ENCODE data around the gene HPCAL1. TPM values are rescaled to one million over a fixed set of nuclear protein-coding genes. Genes with fewer than 3 reads are reported as not detected.
"Not testable (repeated sequence)": the region's sequence is repeated elsewhere in the genome, so short reads cannot be mapped to it uniquely, and the experiment has no call there.

The HPCAL1 gene
- total and polyA plus RNA-seq, 2 experiments from 2014 or later, result 8.3 to 25.4 TPM

DNA sequence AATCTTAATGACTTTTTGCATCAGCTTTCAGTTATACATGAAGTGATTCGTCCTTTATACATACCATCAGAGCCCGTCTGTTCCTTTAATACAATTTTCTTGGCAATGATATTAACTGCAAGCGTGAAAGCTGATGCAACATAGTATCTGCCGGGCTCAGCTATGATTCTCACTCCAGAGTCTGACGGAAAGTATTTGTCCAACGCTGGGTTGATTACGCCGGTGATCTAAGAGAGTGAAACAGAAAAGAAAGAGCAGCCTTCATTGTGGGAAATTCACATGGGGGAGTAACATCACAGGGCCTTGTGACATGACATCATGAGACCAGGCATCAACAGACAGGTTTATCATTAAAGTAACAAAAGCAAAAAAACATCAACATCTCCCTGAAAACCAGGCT lies 139.2 kb downstream of the HPCAL1 start:
- Mint-ChIP-seq H3K4me1 (no peaks in the 10 kb centered on the region), H3K4me3 (no peak overlapping the region), H3K27ac (no peak overlapping the region), H3K27me3 (ENCODE audit: insufficient read depth, low read depth, poor library complexity) (peaks cover 5% of the 10 kb centered on the region), H3K36me3 (ENCODE audit: low read depth) (peaks cover 65% of the 10 kb centered on the region), H3K9me3 (no peaks in the 10 kb centered on the region)
- TF ChIP-seq, protein P1, sequence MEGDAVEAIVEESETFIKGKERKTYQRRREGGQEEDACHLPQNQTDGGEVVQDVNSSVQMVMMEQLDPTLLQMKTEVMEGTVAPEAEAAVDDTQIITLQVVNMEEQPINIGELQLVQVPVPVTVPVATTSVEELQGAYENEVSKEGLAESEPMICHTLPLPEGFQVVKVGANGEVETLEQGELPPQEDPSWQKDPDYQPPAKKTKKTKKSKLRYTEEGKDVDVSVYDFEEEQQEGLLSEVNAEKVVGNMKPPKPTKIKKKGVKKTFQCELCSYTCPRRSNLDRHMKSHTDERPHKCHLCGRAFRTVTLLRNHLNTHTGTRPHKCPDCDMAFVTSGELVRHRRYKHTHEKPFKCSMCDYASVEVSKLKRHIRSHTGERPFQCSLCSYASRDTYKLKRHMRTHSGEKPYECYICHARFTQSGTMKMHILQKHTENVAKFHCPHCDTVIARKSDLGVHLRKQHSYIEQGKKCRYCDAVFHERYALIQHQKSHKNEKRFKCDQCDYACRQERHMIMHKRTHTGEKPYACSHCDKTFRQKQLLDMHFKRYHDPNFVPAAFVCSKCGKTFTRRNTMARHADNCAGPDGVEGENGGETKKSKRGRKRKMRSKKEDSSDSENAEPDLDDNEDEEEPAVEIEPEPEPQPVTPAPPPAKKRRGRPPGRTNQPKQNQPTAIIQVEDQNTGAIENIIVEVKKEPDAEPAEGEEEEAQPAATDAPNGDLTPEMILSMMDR (conservative IDR thresholded peaks at IDR 0.05; ENCODE audit: low read depth in 2 of 2), result no peak
- Histone ChIP-seq H3K79me2 (replicated peaks; ENCODE audit: insufficient read depth) (peaks cover 24% of the 10 kb centered on the region), H3F3A (replicated peaks; ENCODE audit: low read depth) (no peaks in the 10 kb centered on the region), H3K4me2 (no peak overlapping the region), H4K20me1 (replicated peaks; ENCODE audit: insufficient read depth) (0 out of 2 replicates have a peak, but pooled peaks cover 11% of the 10 kb centered on the region), H3K27ac (ENCODE audit: low read depth) (no peak overlapping the region), H3K4me1 (ENCODE audit: insufficient read depth) (no peaks in the 10 kb centered on the region; the same call in 1 of the 2 replicates), H3K27me3 (ENCODE audit: insufficient read depth) (peaks cover 5% of the 10 kb centered on the region), H3K9me2 (ENCODE audit: insufficient read depth) (no peaks in the 10 kb centered on the region), H3K36me3 (ENCODE audit: insufficient read depth) (peaks cover 16% of the 10 kb centered on the region; the same call in 1 of the 2 replicates), H3K4me3 (no peak overlapping the region), H2AFZ (no peak overlapping the region)
- no peak for DNase-seq (ENCODE audit: low spot score)
- no peak for ATAC-seq

DNA sequence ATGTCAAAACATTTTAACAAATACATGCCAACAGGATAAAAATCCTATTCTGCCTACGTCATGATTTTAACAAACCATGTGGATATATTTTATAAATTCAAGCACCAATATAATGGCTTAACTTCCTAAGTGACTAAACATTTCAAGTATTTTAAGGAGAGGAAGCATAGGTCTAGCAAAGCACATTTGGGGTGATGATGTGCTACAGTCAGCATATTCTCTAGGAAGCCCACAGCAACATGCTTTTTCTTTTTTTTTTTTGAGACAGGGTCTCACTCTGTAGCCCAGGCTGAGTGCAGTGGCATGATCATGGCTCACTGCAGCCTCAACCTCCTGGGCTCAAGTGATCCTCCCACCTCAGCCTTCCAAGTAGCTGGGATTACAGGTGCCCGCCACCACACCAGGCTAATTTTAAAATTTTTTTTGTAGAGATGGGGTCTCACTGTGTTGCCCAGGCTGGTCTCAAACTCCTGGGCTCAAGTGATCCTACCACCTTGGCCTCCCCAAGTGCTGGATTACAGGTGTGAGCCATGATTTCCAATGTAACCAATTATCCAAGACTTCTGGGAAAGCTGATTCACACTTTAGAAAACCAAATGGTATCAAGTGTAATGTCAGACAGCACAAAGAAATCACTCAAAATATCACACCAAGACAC lies 139.9 kb downstream of the HPCAL1 start:
- not testable (repeated sequence) for H3F3A ChIP-seq (replicated peaks; ENCODE audit: low read depth); DNase-seq (ENCODE audit: low spot score); H3K4me3 Mint-ChIP-seq; H2AFZ ChIP-seq; H3K4me1 ChIP-seq (ENCODE audit: insufficient read depth); H3K4me1 Mint-ChIP-seq; ATAC-seq; H3K27ac Mint-ChIP-seq; H3K27ac ChIP-seq (ENCODE audit: low read depth); H3K4me2 ChIP-seq; H3K9me3 Mint-ChIP-seq; H3K4me3 ChIP-seq; H3K9me2 ChIP-seq (ENCODE audit: insufficient read depth)
- Histone ChIP-seq H3K79me2 (replicated peaks; ENCODE audit: insufficient read depth) (peaks cover 28% of the 10 kb centered on the region), H3K36me3 (ENCODE audit: insufficient read depth) (peaks cover 16% of the 10 kb centered on the region; the same call in 1 of the 2 replicates), H4K20me1 (replicated peaks; ENCODE audit: insufficient read depth) (0 out of 2 replicates have a peak, but pooled peaks cover 11% of the 10 kb centered on the region), H3K27me3 (ENCODE audit: insufficient read depth) (peaks cover 11% of the 10 kb centered on the region)
- H3K36me3 Mint-ChIP-seq (ENCODE audit: low read depth), result peaks cover 69% of the 10 kb centered on the region
- peaks cover 11% of the 10 kb centered on the region for H3K27me3 Mint-ChIP-seq (ENCODE audit: insufficient read depth, low read depth, poor library complexity)

DNA sequence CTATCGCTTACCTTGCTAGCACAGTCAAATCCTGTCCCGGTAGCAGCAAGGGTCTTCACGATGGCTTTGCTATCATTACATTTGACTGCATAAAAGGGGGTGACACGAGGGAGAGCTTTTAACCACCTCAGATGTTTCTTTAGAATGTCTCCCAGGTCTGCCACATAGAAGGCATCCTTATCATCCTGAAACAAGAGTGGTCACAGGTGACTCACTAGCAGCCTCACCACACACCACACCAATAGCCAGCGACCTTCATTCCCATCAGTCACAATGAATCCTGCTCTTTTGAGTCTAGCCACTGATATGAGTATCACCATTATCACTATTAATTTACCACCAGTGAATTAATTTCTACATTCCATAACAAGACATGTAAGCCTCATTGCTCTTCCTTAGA lies 141.8 kb downstream of the HPCAL1 start:
- no peak for DNase-seq (ENCODE audit: low spot score)
- no peak overlapping the region for H3K4me3 ChIP-seq

More for the DNA sequence above, 141.8 kb downstream of the HPCAL1 start:
- Histone ChIP-seq H3K79me2 (replicated peaks; ENCODE audit: insufficient read depth) (peaks cover 28% of the 10 kb centered on the region), H3K36me3 (ENCODE audit: insufficient read depth) (peaks cover 16% of the 10 kb centered on the region; the same call in 1 of the 2 replicates), H3K4me2 (no peak overlapping the region), H3K27ac (ENCODE audit: low read depth) (no peak overlapping the region), H3K9me2 (ENCODE audit: insufficient read depth) (no peaks in the 10 kb centered on the region), H3K4me1 (ENCODE audit: insufficient read depth) (peaks cover under 1% of the 10 kb centered on the region), H2AFZ (no peak overlapping the region), H3F3A (replicated peaks; ENCODE audit: low read depth) (no peaks in the 10 kb centered on the region), H4K20me1 (replicated peaks; ENCODE audit: insufficient read depth) (0 out of 2 replicates have a peak, but pooled peaks cover 11% of the 10 kb centered on the region), H3K27me3 (ENCODE audit: insufficient read depth) (peaks cover 18% of the 10 kb centered on the region)
- Mint-ChIP-seq H3K36me3 (ENCODE audit: low read depth) (peaks cover 64% of the 10 kb centered on the region), H3K9me3 (no peaks in the 10 kb centered on the region), H3K27ac (no peak overlapping the region), H3K27me3 (ENCODE audit: insufficient read depth, low read depth, poor library complexity) (peaks cover 15% of the 10 kb centered on the region), H3K4me3 (no peak overlapping the region), H3K4me1 (peaks cover 3% of the 10 kb centered on the region; the same call in 2 of the 3 replicates)
- no peak for TF ChIP-seq STAT1 (IDR thresholded peaks at IDR 0.05; ENCODE audit: unreplicated experiment)
- TF ChIP-seq, protein P1 (conservative IDR thresholded peaks at IDR 0.05; ENCODE audit: low read depth in 2 of 2), result no peak
- no peak for TF ChIP-seq ZNF114 (CRISPR knock-in tag; IDR thresholded peaks at IDR 0.05)
- TF ChIP-seq, protein P2, sequence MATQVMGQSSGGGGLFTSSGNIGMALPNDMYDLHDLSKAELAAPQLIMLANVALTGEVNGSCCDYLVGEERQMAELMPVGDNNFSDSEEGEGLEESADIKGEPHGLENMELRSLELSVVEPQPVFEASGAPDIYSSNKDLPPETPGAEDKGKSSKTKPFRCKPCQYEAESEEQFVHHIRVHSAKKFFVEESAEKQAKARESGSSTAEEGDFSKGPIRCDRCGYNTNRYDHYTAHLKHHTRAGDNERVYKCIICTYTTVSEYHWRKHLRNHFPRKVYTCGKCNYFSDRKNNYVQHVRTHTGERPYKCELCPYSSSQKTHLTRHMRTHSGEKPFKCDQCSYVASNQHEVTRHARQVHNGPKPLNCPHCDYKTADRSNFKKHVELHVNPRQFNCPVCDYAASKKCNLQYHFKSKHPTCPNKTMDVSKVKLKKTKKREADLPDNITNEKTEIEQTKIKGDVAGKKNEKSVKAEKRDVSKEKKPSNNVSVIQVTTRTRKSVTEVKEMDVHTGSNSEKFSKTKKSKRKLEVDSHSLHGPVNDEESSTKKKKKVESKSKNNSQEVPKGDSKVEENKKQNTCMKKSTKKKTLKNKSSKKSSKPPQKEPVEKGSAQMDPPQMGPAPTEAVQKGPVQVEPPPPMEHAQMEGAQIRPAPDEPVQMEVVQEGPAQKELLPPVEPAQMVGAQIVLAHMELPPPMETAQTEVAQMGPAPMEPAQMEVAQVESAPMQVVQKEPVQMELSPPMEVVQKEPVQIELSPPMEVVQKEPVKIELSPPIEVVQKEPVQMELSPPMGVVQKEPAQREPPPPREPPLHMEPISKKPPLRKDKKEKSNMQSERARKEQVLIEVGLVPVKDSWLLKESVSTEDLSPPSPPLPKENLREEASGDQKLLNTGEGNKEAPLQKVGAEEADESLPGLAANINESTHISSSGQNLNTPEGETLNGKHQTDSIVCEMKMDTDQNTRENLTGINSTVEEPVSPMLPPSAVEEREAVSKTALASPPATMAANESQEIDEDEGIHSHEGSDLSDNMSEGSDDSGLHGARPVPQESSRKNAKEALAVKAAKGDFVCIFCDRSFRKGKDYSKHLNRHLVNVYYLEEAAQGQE (IDR thresholded peaks at IDR 0.05; ENCODE audit: unreplicated experiment), result no peak
- no peak for TF ChIP-seq JUNB (IDR thresholded peaks at IDR 0.05; ENCODE audit: unreplicated experiment)
- no peak for TF ChIP-seq ZNF331 (CRISPR knock-in tag; IDR thresholded peaks at IDR 0.05; ENCODE audit: low read depth)
- no peak for TF ChIP-seq EZH2phosphoT487 (IDR thresholded peaks at IDR 0.05; ENCODE audit: unreplicated experiment)
- no peak for TF ChIP-seq NANOG (IDR thresholded peaks at IDR 0.05; ENCODE audit: borderline replicate concordance)
- TF ChIP-seq EZH2 (IDR thresholded peaks at IDR 0.05; ENCODE audit: low read depth, unreplicated experiment), result no peak
- no peak for TF ChIP-seq POLR2AphosphoS5 (IDR thresholded peaks at IDR 0.05; ENCODE audit: low read depth)
- no peak for ATAC-seq

All from GM23338 (cell line).